AML-193 (cell line): ENCODE measurements around the gene USP50.
"Not testable (repeated sequence)": the region's sequence is repeated elsewhere in the genome, so short reads cannot be mapped to it uniquely, and the experiment has no call there.

Source experiments
- DNase-seq, 2 experiments: peaks; one replicate each; lab custom pipeline; 2025; lab: John Stamatoyannopoulos, UW

Gene USP50

GRCh38 chr15:50503144-50503543 lies 43.3 kb downstream of the USP50 start:
- no peak for DNase-seq

GRCh38 chr15:50501815-50502214 lies 44.7 kb downstream of the USP50 start:
- DNase-seq = no peak

GRCh38 chr15:50500352-50500751 lies 46.1 kb downstream of the USP50 start:
- no peak for DNase-seq

GRCh38 chr15:50496692-50497091 lies 49.8 kb downstream of the USP50 start:
- DNase-seq = no peak

GRCh38 chr15:50494547-50494946 lies 51.9 kb downstream of the USP50 start:
- not testable (repeated sequence) for DNase-seq

GRCh38 chr15:50493625-50494024 lies 52.8 kb downstream of the USP50 start:
- no peak for DNase-seq

GRCh38 chr15:50487287-50487686 lies 59.2 kb downstream of the USP50 start:
- DNase-seq = no peak

GRCh38 chr15:50485389-50485788 lies 61.1 kb downstream of the USP50 start:
- no peak for DNase-seq

- no peak for DNase-seq
These were observed 61.7 kb downstream of the USP50 start for GRCh38 chr15:50484781-50485180.

GRCh38 chr15:50476143-50476542 lies 70.3 kb downstream of the USP50 start:
- no peak for DNase-seq

GRCh38 chr15:50471072-50471471 lies 75.4 kb downstream of the USP50 start:
- DNase-seq = no peak

GRCh38 chr15:50463423-50464358 lies 82.8 kb downstream of the USP50 start:
- DNase-seq = no peak

GRCh38 chr15:50458348-50459112 lies 87.9 kb downstream of the USP50 start:
- no peak for DNase-seq

- peak in 1 of 2 experiments; percentile 2 for DNase-seq
These were observed 93.5 kb downstream of the USP50 start for GRCh38 chr15:50452927-50453326.
